Epithelial cell of esophagus (primary cell): ENCODE data around the gene TIMM22.

Experiments used
- DNase-seq: peaks from one replicate; pipeline ENCODE4 v3.0.0; 2010; ENCODE audit warnings: low read depth
- H3K4me3 ChIP-seq: 2 replicates; pipeline ENCODE4 v1.5.1; 2011; ENCODE audit warnings: mild to moderate bottlenecking, low read length, control low read depth
- TF ChIP-seq, protein P1 (sequence below): IDR thresholded peaks from 2 replicates; pipeline ENCODE4 v1.5.1; 2011; ENCODE audit warnings: low read depth, mild to moderate bottlenecking, low read length, control low read depth, inconsistent platforms; ENCODE audit not compliant: insufficient read depth; ENCODE audit errors: missing control alignments

The TIMM22 gene

DNA sequence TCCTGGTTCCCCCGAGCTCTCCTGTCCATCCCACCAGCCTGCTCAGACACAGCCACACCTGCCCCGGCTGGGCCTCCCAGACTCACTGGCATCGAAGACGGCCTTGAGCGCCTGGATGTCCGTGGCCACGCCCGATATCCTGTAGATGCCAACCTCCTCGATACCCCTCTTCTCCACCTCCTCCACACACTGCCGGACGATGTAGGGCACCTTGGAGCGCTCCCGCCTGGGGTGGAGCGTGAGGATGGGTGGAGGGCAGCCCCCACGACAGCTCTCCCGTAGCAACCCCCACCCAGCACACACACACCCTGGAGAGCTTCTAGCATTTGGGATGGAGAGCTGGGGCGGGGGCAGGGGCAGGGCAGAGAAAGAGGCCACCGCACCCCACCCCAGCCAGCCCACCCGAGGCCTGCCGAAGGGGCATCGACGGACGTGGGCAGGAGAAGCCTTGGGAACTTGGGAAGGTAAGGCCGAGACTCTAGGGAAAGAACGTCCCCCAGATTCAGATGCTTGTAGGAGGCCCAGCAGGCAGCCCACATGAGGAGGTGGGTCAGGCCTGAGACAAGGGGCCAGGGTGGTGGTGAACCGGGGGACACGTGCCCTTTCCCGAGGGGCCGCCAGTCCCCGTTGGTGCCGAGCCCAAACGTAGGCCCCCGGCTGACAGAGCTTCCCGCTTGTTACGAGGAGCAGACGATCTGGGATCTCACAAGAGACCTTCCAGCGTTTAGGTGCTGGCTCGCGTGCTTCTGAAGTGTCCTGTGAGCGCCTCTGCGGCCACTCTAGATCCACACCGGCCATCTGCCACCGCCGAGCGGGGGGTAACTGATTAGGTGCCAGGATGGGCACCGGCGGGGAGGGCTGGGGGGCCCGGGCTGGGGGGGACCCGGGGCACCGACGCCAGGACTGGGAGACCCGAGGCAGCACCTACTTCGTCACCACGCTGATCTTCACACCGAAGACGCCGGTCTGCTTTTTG lies 15.1 kb downstream of the TIMM22 start:
- TF ChIP-seq, protein P1, sequence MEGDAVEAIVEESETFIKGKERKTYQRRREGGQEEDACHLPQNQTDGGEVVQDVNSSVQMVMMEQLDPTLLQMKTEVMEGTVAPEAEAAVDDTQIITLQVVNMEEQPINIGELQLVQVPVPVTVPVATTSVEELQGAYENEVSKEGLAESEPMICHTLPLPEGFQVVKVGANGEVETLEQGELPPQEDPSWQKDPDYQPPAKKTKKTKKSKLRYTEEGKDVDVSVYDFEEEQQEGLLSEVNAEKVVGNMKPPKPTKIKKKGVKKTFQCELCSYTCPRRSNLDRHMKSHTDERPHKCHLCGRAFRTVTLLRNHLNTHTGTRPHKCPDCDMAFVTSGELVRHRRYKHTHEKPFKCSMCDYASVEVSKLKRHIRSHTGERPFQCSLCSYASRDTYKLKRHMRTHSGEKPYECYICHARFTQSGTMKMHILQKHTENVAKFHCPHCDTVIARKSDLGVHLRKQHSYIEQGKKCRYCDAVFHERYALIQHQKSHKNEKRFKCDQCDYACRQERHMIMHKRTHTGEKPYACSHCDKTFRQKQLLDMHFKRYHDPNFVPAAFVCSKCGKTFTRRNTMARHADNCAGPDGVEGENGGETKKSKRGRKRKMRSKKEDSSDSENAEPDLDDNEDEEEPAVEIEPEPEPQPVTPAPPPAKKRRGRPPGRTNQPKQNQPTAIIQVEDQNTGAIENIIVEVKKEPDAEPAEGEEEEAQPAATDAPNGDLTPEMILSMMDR: no peak
- H3K4me3 ChIP-seq: no peak overlapping the region
- DNase-seq: no peak

- TF ChIP-seq, protein P1: no peak
- DNase-seq: no peak
Observed at GRCh38 chr17:1012823-1013728, 16.1 kb downstream of the TIMM22 start.

DNA sequence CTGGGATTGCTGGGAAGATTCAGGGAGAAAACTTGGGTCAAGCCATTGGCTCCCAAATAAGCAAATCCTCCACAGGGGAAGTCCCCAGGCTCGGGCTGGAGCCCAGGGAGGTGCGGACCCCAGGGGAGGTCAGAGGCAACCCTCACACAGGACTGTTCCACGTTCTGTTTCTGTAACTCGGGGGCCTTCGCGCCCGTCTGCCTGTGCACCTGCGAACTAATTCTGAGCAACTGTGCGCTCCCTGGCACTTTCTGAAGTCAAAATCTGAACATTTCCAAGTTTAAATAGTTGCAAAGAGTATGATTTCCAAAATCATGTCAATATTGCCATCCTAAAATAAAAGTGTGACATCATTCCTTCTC lies 16.8 kb downstream of the TIMM22 start:
- DNase-seq: no peak
- no peak overlapping the region for H3K4me3 ChIP-seq
- TF ChIP-seq, protein P1: no peak

More at GRCh38 chr17:1012823-1013728, 16.1 kb downstream of the TIMM22 start:
- H3K4me3 ChIP-seq: no peak overlapping the region

DNA sequence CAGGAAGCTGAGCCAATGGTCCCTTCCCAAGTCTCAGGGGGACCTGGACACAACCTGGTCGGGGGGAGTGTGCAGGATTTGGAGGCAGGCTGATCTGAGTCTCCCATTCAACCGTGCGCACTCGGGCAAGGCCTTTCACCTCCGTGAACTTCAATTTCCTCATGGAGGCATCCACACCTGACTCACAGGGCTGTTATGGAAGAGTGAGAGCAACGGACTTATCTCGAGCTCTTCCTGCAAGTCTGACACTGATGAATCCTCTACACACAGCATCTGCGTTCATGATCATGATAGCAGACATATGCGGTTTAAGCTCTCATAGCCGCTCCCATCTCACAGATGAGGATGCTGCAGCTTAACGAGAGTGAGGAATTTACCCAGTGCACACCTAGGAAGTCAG lies 21.6 kb downstream of the TIMM22 start:
- no peak for DNase-seq
- no peak overlapping the region for H3K4me3 ChIP-seq
- TF ChIP-seq, protein P1: no peak

DNA sequence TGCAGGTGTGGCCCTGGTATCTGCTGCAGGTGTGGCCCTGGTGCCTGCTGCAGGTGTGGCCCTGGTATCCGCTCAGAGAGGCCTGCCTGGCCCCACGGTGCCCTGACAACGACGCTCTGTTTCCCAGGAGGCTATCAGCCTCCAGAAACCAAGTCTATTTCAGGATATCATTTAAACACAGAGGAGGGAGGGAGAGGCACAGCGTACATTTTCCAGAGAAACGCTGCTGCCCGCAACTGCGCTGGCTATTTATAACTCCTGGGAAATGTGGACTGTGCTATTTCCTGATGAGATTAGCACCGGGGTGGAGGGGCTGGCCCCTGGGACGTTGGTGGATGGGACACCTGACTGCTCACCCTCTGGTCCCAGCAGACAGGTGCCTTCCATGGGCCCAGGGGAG lies 22.5 kb downstream of the TIMM22 start:
- TF ChIP-seq, protein P1: no peak
- H3K4me3 ChIP-seq: no peak overlapping the region

DNA sequence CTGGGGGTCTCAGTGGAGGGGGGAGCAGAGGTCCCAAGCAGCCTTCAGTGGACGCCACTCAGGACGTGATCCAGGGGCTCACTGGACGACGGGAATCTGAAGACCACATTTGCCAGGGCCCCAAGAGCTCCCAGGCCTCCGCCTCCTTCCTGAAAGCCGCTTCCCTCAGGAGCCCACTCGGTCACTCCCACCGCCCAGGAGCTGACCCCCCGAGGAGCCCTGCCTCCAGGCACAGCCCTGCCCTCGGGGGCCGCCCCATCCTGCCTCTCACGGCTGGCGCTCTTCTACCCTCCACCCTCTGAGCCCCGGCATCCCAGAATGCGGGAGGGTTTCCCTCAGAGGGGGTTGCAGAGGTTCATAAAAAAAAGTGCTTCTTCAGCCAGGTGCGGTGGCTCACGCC lies 24.2 kb downstream of the TIMM22 start:
- TF ChIP-seq, protein P1: no peak
- no peak for DNase-seq
- no peak overlapping the region for H3K4me3 ChIP-seq

More for the DNA sequence above, 22.5 kb downstream of the TIMM22 start:
- DNase-seq: no peak
